ENCODE results near the gene ZNF467.
A peak's percentile ranks its signal among the peaks of the same experiment; 100 is the strongest.

ZNF467 gene

DNA sequence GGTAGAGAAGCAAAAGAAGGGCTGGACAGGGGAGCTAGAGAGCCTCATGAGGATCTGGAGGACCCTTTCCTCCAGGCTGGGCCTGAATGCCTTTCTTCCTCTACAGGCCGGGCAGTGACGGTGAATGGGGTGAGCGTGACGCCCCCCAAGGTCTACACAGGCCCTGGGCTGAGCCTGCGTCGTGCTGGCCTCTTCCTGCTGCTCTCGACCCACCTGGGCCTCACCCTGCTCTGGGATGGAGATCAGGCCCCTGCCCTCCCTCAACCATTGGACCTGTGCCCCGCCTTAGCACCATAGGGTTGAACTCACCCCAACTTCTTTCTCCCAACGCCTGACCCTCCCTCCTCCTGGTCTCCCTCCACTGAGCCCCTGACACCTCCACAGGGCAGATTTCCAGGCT, 12.6 kb upstream of the ZNF467 start:
- no peak for DNase-seq (ENCODE audit: low read depth)

- DNase-seq (ENCODE audit: low read depth), result no peak
Observed at GRCh38 chr7:149785402-149785801, 12.0 kb upstream of the ZNF467 start.

GRCh38 chr7:149784251-149784608, 10.8 kb upstream of the ZNF467 start:
- DNase-seq (ENCODE audit: low read depth), result no peak

GRCh38 chr7:149783386-149784250, 10.2 kb upstream of the ZNF467 start:
- no peak for DNase-seq (ENCODE audit: low read depth)

- no peak for DNase-seq (ENCODE audit: low read depth)
Observed at GRCh38 chr7:149782682-149783345, 9.4 kb upstream of the ZNF467 start.

- no peak for DNase-seq (ENCODE audit: low read depth)
Observed at GRCh38 chr7:149781921-149782320, 8.5 kb upstream of the ZNF467 start.

DNA sequence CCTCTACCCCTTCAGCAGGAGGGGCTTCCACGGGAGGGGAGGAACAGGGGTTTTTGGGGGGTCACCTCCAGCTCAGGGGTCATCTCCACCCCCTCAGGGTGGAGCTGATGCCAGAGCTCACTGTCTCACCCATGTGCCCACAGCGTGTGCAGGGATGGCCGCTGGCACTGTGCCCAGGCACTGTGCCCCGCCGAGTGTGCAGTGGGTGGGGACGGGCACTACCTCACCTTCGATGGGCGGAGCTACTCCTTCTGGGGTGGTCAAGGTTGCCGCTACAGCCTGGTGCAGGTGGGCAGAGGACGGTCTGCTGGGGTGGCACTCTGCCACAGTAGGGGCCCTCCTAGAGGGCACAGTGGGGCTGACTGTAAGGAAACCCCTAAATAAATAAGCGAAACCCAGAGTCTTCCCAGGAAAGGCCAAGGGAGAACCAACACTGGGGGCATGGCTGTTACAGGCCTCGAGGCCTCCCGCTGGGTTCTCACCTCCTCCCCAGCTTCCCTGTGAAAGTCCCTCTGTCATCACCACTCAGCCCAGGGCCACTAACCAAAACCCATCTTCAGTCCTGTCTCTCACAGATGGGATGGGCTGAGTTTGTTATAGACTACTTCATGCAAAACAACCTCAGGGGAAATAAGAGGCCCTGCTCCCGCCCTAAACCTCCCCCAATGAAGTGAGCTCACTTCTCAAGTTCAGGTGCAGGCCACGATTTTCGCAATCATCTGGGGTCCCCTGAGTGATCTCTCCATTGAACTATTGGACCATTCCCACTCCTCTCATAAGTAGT, 7.4 kb upstream of the ZNF467 start:
- DNase-seq (ENCODE audit: low read depth), result no peak

DNA sequence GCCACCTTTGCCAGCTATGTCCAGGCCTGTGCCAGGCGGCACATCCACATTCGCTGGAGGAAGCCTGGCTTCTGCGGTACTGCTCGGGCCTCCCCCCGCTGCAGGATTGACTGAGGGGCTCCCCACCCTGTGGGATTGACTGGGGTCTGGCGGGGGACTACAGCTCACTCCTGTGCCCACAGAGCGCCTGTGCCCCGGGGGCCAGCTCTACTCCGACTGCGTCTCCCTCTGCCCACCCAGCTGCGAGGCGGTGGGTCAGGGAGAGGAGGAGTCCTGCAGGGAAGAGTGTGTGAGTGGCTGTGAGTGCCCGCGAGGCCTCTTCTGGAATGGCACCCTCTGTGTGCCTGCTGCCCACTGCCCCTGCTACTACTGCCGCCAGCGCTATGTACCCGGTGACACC, 6.7 kb upstream of the ZNF467 start:
- DNase-seq (ENCODE audit: low read depth), result no peak

GRCh38 chr7:149779502-149779805, 6.1 kb upstream of the ZNF467 start:
- no peak for DNase-seq (ENCODE audit: low read depth)

DNA sequence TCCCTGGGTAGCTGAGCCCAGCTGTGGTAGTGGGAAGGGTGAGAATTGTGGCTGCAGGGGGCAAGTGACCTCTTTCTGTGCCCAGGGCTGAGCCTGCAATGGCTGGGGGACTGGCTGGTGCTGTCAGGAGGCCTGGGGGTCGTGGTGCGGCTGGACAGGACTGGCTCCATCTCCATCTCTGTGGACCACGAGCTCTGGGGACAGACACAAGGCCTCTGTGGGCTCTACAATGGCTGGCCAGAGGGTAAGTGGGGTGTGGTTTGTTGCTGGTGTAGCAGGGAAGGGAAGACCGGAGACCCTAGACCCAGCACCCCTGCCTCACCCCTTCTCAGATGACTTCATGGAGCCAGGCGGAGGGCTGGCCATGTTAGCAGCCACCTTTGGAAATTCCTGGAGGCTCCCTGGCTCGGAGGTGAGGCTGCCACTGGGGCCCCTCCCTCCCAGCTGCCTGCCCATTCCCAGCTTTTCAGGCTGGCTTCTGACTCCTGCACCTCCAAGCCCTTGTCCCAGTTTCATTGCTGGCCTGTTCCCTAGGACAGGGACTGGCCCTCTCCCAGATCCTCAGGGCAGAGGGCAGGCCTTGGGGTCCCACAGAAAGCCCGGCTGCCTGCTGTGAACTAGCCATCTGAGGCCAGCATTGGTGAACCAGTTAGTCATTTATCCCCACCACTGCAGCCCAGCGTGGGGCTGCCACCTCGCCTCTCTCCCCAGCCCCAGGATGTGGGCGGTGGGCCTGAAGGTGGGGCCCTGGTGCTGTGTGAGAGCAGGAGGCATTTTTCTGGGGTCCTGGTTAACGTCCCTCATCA, 5.5 kb upstream of the ZNF467 start:
- DNase-seq (ENCODE audit: low read depth), result no peak

DNA sequence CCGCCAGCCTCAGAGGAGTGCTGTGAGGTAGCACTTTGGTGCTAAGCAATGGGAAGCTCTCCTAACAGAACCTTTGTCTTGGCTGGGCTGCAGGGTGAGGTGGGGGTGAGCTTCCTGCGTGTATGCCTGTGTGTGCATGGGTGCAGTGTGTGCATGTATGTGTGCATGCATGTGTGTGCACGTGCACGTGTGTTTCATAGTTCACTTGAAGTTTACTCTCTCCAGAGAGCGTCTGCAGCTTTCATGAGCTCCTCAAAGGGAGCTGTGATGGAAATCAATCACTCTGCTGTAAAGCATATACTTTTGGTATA, 4.9 kb upstream of the ZNF467 start:
- DNase-seq (ENCODE audit: low read depth), result no peak

- DNase-seq (ENCODE audit: low read depth), result no peak
Observed at GRCh38 chr7:149777551-149778326, 4.4 kb upstream of the ZNF467 start.

GRCh38 chr7:149776848-149777407, 3.5 kb upstream of the ZNF467 start:
- DNase-seq (ENCODE audit: low read depth), result no peak

DNA sequence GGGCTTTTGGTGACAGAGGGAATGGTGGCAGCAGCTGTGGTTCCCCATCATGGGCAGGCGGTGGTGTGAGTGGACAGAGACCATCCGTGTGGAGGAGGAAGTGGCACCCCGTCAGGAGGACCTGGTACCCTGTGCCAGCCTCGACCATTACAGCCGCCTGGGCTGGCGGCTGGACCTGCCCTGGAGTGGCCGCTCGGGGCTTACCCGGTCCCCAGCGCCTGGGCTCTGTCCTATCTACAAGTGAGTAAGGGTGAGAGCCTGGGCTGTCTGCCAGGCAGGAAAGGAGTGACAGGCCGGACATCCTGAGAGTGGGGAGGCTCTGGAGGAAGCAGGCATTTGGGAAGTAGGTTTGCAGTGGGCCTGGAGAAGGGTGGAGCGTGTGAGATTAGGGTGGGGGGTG, 2.9 kb upstream of the ZNF467 start:
- no peak for DNase-seq (ENCODE audit: low read depth)

- no peak for DNase-seq (ENCODE audit: low read depth)
Observed at GRCh38 chr7:149775176-149775556, 1.8 kb upstream of the ZNF467 start.

- DNase-seq (ENCODE audit: low read depth), result no peak
Observed at GRCh38 chr7:149774237-149775175, 1.1 kb upstream of the ZNF467 start.

DNA sequence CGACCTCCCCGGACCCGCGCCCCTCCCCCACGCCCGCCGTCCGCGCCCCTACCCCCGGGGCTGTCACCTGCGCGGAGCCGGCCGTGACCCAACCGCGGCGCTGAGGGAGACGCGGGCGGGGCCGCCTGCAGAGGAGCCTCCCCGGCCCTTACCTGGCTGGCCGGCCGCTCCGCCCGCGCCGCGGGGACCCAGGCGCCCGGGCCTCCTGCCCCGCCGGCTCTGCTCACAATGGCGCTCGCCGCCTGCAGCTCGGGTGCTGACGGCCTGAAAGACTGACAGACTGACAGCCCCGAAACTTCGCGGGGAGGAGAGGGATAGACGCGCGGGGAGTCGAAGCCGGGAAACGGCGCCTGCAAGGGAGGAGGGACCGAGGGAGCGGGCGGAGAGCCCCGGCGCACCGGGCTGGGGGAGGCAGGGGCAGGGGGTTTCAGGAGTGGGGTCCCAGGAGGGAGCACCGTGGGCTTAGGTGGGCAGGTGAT, 393 bp downstream of the ZNF467 start:
- DNase-seq (ENCODE audit: low read depth), result no peak

DNA sequence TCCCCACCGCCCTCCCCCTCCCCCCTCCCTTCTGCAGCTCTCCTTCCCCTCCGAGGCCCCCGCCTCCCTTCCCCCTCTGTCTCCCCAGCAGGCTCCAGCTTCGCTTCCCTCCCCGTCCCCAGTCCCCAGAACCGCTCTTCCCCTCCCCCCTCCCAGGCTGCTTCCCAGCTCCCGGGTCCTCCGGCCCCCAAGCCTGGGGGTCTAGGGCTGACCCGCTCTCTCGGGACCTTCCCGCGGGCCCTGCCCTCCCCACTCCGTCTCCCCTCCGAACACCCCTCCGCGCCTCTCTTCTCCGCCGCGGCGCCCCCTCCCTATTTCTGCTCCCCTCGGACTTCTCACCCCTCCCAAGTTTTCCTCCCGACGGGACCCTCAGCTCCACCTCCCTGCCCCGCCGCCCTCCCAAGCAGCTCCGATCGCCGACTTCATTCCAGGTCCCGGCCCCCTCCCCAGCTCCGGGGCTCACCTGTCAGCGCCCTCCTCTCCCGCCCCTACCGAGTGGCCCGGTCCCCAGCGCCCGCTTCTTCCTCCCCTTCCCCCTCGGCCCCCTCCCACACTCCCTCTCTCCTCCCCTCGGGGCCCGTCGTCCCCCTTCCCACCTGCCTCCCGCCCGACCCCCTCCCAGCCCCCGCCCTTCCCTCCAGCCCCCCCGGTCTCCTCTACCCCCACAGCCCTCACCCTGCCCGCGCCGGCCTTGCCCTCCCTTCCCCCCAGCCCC, 990 bp downstream of the ZNF467 start:
- DNase-seq (ENCODE audit: low read depth), result no peak

DNA sequence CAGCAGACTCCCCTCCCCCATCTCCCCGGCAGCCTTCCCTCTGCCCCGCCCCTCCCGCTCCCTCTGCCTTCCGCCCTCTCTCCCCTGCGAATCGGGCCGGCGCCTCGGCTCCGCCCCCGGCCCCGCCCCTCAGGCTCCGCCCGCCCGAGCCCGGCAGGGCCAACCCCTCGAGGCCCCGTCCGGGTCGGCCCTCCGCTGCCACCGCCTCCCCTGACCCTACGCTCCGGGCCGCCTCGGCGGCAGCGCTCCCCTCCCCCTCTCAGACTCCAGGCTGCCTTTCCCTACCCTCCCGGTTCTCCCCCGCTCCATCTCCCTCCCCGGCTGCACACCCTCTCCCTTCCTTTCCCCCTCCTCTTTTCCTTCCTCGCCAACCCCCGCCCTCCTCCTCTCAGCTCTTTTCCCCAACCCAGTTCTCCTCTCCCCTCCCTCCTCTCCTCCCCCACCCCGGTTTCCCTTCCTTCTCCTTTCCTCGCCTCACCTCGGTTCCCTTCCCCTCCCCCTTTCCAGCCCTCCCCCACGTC, 1.6 kb downstream of the ZNF467 start:
- DNase-seq (ENCODE audit: low read depth), result peak; percentile 82
